Nephron (organoid): Measurements from ENCODE around the gene TLR5.
A peak's percentile ranks its signal among the peaks of the same experiment; 100 is the strongest.

ENCODE experiments used
- H3K27ac Mint-ChIP-seq, 3 experiments: 2 replicates each; pipeline ENCODE4 v1.8.0; 2020; ENCODE audit warnings: mixed read lengths in 3 of 3, mild to moderate bottlenecking in 2 of 3, moderate library complexity in 1 of 3
- H3K27me3 Mint-ChIP-seq: 2 replicates; pipeline ENCODE4 v1.8.0; 2021; ENCODE audit warnings: low read depth, mild to moderate bottlenecking, moderate library complexity, mixed read lengths
- H3K36me3 Mint-ChIP-seq: 2 replicates; pipeline ENCODE4 v1.8.0; 2020; ENCODE audit warnings: low read depth, mixed read lengths
- H3K4me1 Mint-ChIP-seq: 2 replicates; pipeline ENCODE4 v1.8.0; 2020; ENCODE audit warnings: mixed read lengths
- H3K4me3 Mint-ChIP-seq, 3 experiments: 2 replicates each; pipeline ENCODE4 v1.8.0; 2020; ENCODE audit warnings: mild to moderate bottlenecking in 3 of 3, mixed read lengths in 3 of 3, moderate library complexity in 2 of 3
- H3K9me3 Mint-ChIP-seq: 2 replicates; pipeline ENCODE4 v1.8.0; 2020; ENCODE audit warnings: mixed read lengths
- CTCF ChIP-seq, 3 experiments: fragments of 200-600 bp; sonication (generic); IDR thresholded peaks; one replicate each; pipeline ENCODE4 v1.5.0; 2021; ENCODE audit warnings: antibody characterized with exemption in 3 of 3; ENCODE audit not compliant: unreplicated experiment in 3 of 3

TLR5 gene

GRCh38 chr1:223102797-223103533 lies 40.1 kb downstream of the TLR5 start:
- H3K27ac Mint-ChIP-seq: peak overlapping the region in 1 of 3 experiments; percentile 75
- no peaks in the 10 kb centered on the region for H3K4me1 Mint-ChIP-seq
- H3K4me3 Mint-ChIP-seq: no peak overlapping the region
- H3K36me3 Mint-ChIP-seq: peaks cover 3% of the 10 kb centered on the region
- H3K9me3 Mint-ChIP-seq: peaks cover 25% of the 10 kb centered on the region
- H3K27me3 Mint-ChIP-seq: peaks cover 3% of the 10 kb centered on the region
- no peak for TF ChIP-seq CTCF (IDR thresholded peaks at IDR 0.05; ENCODE audit: unreplicated experiment in 3 of 3)

- peaks cover 3% of the 10 kb centered on the region for H3K36me3 Mint-ChIP-seq
- no peaks in the 10 kb centered on the region for H3K4me1 Mint-ChIP-seq
- TF ChIP-seq CTCF (IDR thresholded peaks at IDR 0.05; ENCODE audit: unreplicated experiment in 3 of 3): no peak
- no peak overlapping the region for H3K27ac Mint-ChIP-seq
- peaks cover 5% of the 10 kb centered on the region for H3K27me3 Mint-ChIP-seq
- no peak overlapping the region for H3K4me3 Mint-ChIP-seq
- peaks cover 26% of the 10 kb centered on the region for H3K9me3 Mint-ChIP-seq
Observed at GRCh38 chr1:223097713-223098112, 45.3 kb downstream of the TLR5 start.

DNA sequence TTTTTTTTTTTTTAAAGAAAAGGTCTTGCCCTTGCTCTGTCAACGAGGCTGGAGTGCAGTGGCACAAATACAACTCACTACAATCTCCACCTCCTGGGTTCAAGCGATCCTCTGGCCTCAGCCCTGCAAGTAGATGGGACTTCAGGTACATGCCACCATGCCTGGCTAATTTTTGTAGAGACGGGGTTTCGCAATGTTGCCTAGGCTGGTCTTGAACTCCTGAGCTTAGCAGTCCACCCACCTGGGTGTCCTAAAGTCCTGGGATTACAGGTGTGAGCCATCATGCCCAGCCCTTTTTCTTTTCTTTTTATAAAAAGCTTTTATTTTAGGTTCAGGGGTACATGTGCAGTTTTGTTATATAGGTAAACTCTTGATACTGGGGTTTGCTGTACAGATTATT lies 47.2 kb downstream of the TLR5 start:
- H3K4me1 Mint-ChIP-seq: no peaks in the 10 kb centered on the region
- H3K9me3 Mint-ChIP-seq: peaks cover 20% of the 10 kb centered on the region
- no peak overlapping the region for H3K27ac Mint-ChIP-seq
- no peak overlapping the region for H3K4me3 Mint-ChIP-seq
- peaks cover 3% of the 10 kb centered on the region for H3K36me3 Mint-ChIP-seq
- H3K27me3 Mint-ChIP-seq: peaks cover 7% of the 10 kb centered on the region
- TF ChIP-seq CTCF (IDR thresholded peaks at IDR 0.05; ENCODE audit: unreplicated experiment in 3 of 3): no peak

GRCh38 chr1:223091896-223092295 lies 51.2 kb downstream of the TLR5 start:
- TF ChIP-seq CTCF (IDR thresholded peaks at IDR 0.05; ENCODE audit: unreplicated experiment in 3 of 3): no peak
- no peaks in the 10 kb centered on the region for H3K36me3 Mint-ChIP-seq

GRCh38 chr1:223089250-223089649 lies 53.8 kb downstream of the TLR5 start:
- H3K36me3 Mint-ChIP-seq: no peaks in the 10 kb centered on the region
- TF ChIP-seq CTCF (IDR thresholded peaks at IDR 0.05; ENCODE audit: unreplicated experiment in 3 of 3): no peak
- H3K9me3 Mint-ChIP-seq: no peaks in the 10 kb centered on the region
- no peak overlapping the region for H3K4me3 Mint-ChIP-seq
- H3K27ac Mint-ChIP-seq: peak overlapping the region; percentile 8 to 68 (median 36)
- H3K4me1 Mint-ChIP-seq: peaks cover 45% of the 10 kb centered on the region
- peaks cover 17% of the 10 kb centered on the region for H3K27me3 Mint-ChIP-seq

More at GRCh38 chr1:223091896-223092295, 51.2 kb downstream of the TLR5 start:
- H3K9me3 Mint-ChIP-seq: no peaks in the 10 kb centered on the region
- H3K27me3 Mint-ChIP-seq: peaks cover 8% of the 10 kb centered on the region
- H3K4me3 Mint-ChIP-seq: no peak overlapping the region
- peaks cover 30% of the 10 kb centered on the region for H3K4me1 Mint-ChIP-seq
- no peak overlapping the region for H3K27ac Mint-ChIP-seq

DNA sequence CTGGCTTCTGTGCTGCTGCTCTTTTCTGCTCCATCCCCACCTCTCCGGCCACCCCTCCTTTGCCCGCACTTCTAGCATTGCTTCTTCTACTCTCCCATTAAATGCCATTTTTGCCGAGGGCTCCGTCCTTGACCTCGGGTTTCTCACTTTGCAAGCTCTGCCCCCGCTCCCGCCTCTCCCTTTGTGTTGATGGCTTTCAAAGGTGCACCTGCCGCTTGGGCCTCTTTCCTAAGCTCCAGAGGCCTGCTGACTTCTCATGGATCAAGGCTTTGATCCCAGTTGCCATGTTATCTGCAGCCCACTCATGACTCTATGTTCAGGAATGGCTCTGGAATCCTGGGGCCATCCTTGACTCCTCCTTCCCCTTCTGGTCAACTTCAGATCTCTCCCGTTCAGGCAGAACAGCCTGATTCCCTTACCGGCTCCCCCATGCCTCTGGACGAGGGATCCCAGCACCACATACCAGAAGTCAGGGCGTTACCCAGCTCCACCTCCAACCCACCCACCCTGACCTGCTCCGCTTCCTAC lies 54.3 kb downstream of the TLR5 start:
- Mint-ChIP-seq H3K36me3 (no peaks in the 10 kb centered on the region), H3K4me1 (peaks cover 46% of the 10 kb centered on the region), H3K9me3 (no peaks in the 10 kb centered on the region), H3K27ac (peak overlapping the region in 1 of 3 experiments; percentile 92), H3K4me3 (no peak overlapping the region), H3K27me3 (peaks cover 17% of the 10 kb centered on the region)
- TF ChIP-seq CTCF (IDR thresholded peaks at IDR 0.05; ENCODE audit: unreplicated experiment in 3 of 3): no peak
